ENCODE results near the gene SVEP1. TPM values are rescaled to one million over a fixed set of nuclear protein-coding genes. Genes with fewer than 3 reads are reported as not detected.

SVEP1 gene
- 0.10 and 0.11 TPM in 2 replicates for polyA plus RNA-seq (2012; rRNA removed)
- polyA plus RNA-seq (2012; cell fraction: cytosol; rRNA removed), result 0.12 and 0.17 TPM in 2 replicates
- 0.15 and 0.29 TPM in 2 replicates for polyA plus RNA-seq (2012; cell fraction: nucleus; rRNA removed)

- no peaks in the 10 kb centered on the region for H3K79me2 ChIP-seq (ENCODE audit: insufficient read depth)
- CTCF ChIA-PET, result no interaction called here
- H4K20me1 ChIP-seq (ENCODE audit: insufficient read depth), result no peaks in the 10 kb centered on the region
- peak within 1 kb of the TSS; percentile 95 for H3K4me2 ChIP-seq
- H3K9ac ChIP-seq, result no peak within 1 kb of the TSS
- H3K27me3 ChIP-seq (ENCODE audit: insufficient read depth), result peaks cover 16% of the 10 kb centered on the region; the same call in 1 of the 2 replicates
- DNase-seq, result peak; percentile 75
- no peaks in the 10 kb centered on the region for H3K9me3 ChIP-seq
- H3K36me3 ChIP-seq (replicated peaks in 1 of 2; ENCODE audit: control insufficient read depth in 1 of 2, insufficient read depth in 2 of 2, low read length in 1 of 2), result no peaks in the 10 kb centered on the region
- TF ChIP-seq MXI1 (IDR thresholded peaks at IDR 0.05; ENCODE audit: low read depth, low read length), result 0 out of 2 replicates have a peak, but pooled peaks have one; percentile 7
- no peak for TF ChIP-seq REST (IDR thresholded peaks at IDR 0.05; ENCODE audit: low read depth, low read length)
- under 1% methylated on average over 8 of the region's 89 CpGs for WGBS (ENCODE audit: low lambda C conversion rate)
- H3K27ac ChIP-seq (ENCODE audit: low read depth in 2 of 2, low read length in 1 of 2), result no peak within 1 kb of the TSS
- H3F3A ChIP-seq (replicated peaks; ENCODE audit: insufficient read depth), result peaks cover 3% of the 10 kb centered on the region
- H3K4me3 ChIP-seq (ENCODE audit: low read depth in 2 of 2, low read length in 1 of 2), result peak within 1 kb of the TSS; percentile 49 to 63
- H2AFZ ChIP-seq (ENCODE audit: low read depth), result peak within 1 kb of the TSS; percentile 62
- POLR2A ChIA-PET, result no interaction called here
- no peaks in the 10 kb centered on the region for H3K9me2 ChIP-seq
- H3K4me1 ChIP-seq (ENCODE audit: control insufficient read depth in 1 of 2, insufficient read depth in 2 of 2, low read depth in 1 of 2, low read length in 1 of 2), result peaks cover 0 to 16% of the 10 kb centered on the region in 2 experiments; a peak in 2 of 4 replicates
Observed at GRCh38 chr9:110579034-110579861, at the start of gene SVEP1. SVEP1 (minus strand) TSS chr9:110579741; CDS start chr9:110579543, 198 bp downstream.

GRCh38 chr9:110626101-110626829, 46.7 kb upstream of the SVEP1 start:
- H2AFZ ChIP-seq (ENCODE audit: low read depth), result no peak overlapping the region
- CTCF ChIA-PET, result interaction anchor here (1.5 kb wide), 1 partner anchor 443 kb away, joined by 3 read pairs; no protein-coding TSS in a partner anchor
- POLR2A ChIA-PET, result no interaction called here
- no peaks in the 10 kb centered on the region for H3F3A ChIP-seq (replicated peaks; ENCODE audit: insufficient read depth)
- TF ChIP-seq MAX (IDR thresholded peaks at IDR 0.05; ENCODE audit: low read depth) (no peak), TEAD4 (IDR thresholded peaks at IDR 0.05; ENCODE audit: borderline replicate concordance, insufficient read depth) (no peak), TAF1 (IDR thresholded peaks at IDR 0.05; ENCODE audit: borderline replicate concordance, low read depth, low read length) (no peak), CTCF (IDR thresholded peaks at IDR 0.05) (no peak), RFX5 (IDR thresholded peaks at IDR 0.05; ENCODE audit: low read length) (no peak)
- H3K79me2 ChIP-seq (ENCODE audit: insufficient read depth), result no peaks in the 10 kb centered on the region
- H3K9ac ChIP-seq, result no peak overlapping the region
- H3K4me1 ChIP-seq (ENCODE audit: control insufficient read depth in 1 of 2, insufficient read depth in 2 of 2, low read depth in 1 of 2, low read length in 1 of 2), result peaks cover 0 to 7% of the 10 kb centered on the region in 2 experiments; a peak in 1 of 4 replicates
- H4K20me1 ChIP-seq (ENCODE audit: insufficient read depth), result no peaks in the 10 kb centered on the region
- H3K27me3 ChIP-seq (ENCODE audit: insufficient read depth), result no peaks in the 10 kb centered on the region
- no peak overlapping the region for H3K4me3 ChIP-seq (ENCODE audit: low read depth in 2 of 2, low read length in 1 of 2)
- no peak overlapping the region for H3K4me2 ChIP-seq
- no peaks in the 10 kb centered on the region for H3K9me2 ChIP-seq
- 70% methylated on average over 9 of the region's 9 CpGs for WGBS (ENCODE audit: low lambda C conversion rate)
- H3K27ac ChIP-seq (ENCODE audit: low read depth in 2 of 2, low read length in 1 of 2), result no peak overlapping the region
- no peaks in the 10 kb centered on the region for H3K9me3 ChIP-seq
- no peak for DNase-seq
- no peaks in the 10 kb centered on the region for H3K36me3 ChIP-seq (replicated peaks in 1 of 2; ENCODE audit: control insufficient read depth in 1 of 2, insufficient read depth in 2 of 2, low read length in 1 of 2)

All from SK-N-SH (cell line).